Stimulated activated CD8-positive, alpha-beta memory T cell treated with anti-CD3 and anti-CD28 coated beads, Interleukin-7, amount 100 ng/mL, for 4 hours (primary cell): Measurements from ENCODE around the gene TPSG1.
"Not testable (repeated sequence)": the region's sequence is repeated elsewhere in the genome, so short reads cannot be mapped to it uniquely, and the experiment has no call there.

Source experiments
- DNase-seq, 2 donors: peaks; one replicate each; pipeline ENCODE4 v3.0.0-alpha.2; 2020; ENCODE audit warnings: low read depth in 2 of 2

Gene TPSG1

DNA sequence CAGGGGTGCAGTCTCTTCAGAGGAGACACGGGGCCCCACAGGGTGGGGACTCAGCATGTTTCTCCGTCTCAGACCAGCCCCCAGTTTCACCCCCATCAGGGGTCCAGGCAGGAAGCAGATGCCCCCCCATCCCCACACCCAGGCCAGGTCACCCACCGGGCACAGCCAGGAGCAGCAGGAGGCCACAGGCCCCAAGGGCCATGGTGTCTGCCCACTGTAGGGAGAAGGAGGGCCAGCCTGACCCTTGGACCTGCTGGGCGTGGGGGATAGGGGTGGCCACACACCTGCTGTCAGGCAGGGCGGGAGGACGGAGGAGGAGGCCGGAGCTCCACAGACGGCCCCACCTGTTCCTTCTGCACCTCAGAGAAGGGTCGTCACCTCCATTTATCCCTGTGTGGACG, at the start of gene TPSG1:
TPSG1 (minus strand) TSS at position 218 of the 401 bp plus-strand sequence; CDS start at position 202, 16 bp downstream.
- no peak for DNase-seq

DNA sequence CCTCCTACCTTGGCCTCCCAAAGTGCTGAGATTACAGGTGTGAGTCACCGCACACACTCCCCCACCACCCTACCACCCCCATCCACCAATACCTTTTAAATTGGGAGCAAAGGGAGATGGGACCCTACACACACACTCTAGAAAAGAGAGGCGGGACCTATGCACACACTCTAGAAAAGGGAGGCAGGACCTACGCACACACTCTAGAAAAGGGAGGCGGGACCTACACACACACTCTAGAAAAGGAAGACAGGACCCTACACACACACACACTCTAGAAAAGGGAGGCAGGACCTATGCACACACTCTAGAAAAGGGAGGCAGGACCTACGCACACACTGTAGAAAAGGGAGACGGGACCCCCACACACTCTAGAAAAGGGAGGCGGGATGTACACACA, 49.7 kb upstream of the TPSG1 start:
- DNase-seq = no peak

DNA sequence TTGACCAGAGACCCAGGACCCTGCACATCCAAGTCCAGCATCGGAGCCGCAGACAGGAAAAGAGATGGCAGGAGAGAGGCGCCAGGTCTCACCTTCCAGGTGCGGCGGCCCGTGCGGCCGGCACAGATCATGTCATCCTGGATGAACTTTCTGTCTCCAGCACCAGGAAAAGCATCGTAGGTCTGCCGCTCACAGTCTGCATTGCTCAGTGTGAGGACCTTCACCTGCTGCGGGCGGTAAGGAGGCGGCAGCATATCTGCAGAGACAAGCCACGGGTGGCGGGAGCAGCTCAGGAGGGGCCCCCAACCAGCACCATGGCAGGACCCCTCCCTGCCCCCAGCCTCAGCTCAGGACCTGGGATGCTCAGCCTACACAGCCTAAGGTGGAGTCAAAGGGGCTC, 48.7 kb upstream of the TPSG1 start:
- no peak for DNase-seq

DNA sequence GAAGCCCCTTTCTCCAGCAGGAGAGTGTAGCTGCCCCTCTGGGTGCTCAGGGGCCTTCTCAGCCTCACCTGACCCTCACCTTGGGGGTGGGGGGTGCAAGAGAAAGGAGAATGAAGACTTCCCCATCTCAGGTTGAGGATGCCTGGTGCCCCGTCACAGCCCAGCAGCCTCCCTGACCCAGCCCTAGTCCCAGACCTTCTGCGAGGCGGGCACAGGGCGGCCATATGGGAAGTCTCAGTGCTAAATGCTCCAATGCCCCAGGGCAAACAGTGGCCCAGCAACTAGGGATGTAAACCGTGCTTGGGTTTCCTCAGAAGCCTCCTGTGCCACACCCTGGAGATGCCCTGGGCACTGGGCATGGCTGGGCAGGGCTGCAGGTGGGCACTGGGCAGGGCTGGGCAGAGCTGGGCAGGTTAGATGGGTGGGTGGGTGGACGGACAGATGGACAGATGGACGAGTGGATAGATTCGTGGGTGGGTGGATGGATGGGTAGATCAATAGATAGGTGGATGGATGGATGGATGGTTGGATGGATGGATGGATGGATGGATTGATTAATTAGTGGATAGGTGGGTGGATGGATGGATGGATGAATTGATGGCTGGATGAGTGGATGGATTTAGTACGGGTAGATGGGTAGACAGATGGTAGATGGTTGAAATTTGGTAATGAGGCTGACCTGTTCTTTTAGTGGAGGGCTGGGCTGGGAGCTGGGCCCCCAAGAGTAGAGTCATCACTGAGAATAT, 47.6 kb upstream of the TPSG1 start:
- DNase-seq = no peak

DNA sequence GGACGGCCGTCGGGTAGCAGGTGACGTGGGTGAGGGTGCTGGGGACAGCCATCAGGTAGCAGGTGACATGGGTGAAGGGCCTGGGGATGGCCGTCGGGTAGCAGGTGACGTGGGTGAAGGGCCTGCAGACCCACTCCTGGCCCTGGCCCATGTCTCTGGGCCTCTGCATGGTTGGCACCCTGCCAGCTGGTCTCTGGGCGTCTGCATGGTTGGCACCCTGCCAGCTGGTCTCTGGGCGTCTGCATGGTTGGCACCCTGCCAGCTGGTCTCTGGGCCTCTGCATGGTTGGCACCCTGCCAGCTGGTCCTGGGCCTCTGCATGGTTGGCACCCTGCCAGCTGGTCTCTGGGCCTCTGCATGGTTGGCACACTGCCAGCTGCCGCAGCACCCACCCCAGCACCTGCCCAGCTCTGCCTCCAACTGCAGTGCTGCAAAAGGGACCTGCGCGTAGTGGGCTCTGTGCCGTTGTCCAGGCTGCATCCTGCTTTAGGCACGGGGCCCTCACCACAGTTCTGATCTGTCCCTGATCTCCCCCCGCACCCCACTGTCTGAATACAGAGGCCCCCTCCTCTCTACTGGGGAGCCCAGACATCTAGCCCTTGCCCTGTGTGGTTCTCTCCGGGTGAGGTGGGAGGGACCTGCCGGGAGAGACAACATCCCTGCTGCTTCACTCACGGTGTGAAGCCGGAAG, 46.8 kb upstream of the TPSG1 start:
- not testable (repeated sequence) for DNase-seq

DNA sequence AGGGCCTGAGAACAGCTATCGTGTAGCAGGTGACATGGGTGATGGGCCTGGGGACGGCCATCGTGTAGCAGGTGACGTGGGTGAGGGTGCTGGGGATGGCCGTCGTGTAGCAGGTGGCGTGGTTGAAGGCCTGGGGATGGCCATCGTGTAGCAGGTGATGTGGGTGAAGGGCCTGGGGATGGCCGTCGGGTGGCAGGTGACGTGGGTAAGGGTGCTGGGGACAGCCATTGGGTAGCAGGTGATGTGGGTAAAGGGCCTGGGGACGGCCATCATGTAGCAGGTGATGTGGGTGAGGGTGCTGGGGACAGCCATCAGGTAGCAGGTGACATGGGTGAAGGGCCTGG, 46.3 kb upstream of the TPSG1 start:
- DNase-seq = no peak

DNA sequence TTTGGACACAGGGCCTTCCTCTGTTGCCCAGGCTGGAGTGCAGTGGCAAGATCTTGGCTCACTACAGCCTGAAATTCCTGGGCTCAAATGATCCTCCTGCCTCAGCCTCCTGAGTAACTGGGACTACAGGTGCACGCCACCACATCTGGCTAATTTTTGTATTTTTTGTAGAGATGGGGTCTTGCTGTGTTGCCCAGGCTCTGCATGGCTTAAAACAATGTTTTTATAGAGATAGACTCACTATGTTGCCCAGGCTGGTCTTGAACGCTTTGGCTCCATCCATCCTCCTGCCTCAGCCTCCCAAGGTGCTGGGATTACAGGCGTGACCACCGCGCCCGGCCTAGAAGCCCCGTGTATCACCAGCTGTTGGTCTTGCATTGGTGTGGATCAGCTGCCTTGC, 44.4 kb upstream of the TPSG1 start:
- not testable (repeated sequence) for DNase-seq

DNA sequence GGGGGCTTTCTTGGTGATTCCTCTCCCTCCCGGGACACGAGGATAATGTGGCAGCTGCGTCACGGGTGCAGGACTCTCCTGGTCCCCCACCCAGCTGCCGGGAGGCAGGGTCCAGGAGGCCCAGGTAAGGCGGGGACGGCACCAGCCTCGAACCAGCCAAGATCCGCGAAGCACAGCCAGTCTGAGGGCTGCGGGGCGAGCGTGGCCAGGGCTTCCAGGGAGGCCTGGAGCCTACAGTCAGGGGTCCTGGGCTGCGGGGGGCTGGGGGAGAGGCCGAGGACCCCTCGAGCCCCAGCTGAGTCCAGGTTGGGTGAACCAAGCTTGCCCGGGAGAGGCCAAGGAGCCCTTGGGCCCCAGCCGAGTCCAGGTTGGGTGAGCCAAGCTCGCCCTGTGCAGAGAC, 40.8 kb upstream of the TPSG1 start:
- no peak for DNase-seq

DNA sequence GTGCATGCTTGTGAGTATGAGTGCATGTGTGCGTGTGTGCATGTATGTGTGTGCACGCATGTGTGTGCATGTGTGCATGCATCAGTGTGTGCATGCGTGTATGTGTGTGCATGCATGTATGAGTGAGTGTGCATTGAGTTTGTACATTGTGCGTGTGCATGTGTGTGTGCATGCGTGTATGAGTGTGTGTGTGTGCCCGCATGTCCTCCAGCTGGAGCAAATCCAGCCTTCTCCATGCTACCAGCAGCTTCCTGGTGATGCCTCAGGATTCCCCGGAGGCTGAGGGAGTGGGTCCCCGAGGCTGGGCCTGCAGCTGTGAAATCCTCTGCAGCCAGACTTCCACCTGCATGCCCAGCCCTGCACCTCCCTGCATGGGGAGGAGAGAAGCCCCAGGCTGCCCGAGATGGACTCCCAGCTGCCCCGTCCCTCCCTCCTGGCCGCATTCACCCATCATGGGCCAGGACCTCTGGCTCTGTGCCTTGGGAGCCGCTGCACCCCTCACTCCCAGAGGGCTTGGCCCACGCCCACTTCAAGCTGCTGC, 40.1 kb upstream of the TPSG1 start:
- no peak for DNase-seq

DNA sequence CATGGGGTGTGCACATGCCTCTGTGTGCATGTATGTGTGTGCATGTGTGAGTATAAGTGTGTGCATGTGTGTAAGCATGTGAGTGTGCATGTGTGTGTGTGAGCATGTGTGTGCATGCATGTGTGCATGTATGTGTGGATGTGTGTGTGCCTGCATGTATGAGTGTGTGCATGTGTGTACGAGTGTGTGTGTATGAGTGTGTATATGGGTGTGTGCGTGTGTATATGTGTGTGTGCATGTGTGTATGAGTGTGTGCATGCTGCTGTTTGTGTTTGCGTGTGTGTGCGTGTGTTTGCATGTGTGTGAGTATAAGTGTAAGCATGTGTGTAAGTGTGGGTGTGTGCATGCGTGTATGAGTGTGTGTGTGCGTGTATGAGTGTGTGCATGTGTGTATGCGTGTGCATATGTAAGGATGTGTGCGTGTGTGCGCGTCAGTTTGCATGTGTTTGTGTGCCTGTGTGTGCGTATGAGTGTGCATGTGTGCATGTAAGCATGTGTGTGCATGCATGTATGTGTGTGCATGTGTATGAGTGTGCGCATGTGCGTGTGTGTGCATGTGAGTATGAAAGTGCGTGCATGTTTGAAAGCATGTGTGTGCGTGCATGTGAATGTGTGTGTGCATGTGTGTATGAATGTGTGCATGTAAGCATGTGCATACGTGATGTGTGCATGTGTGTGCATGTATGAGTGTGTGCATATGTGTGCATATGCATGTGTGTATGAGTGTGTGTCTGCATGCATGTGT, 39.4 kb upstream of the TPSG1 start:
- DNase-seq = no peak

DNA sequence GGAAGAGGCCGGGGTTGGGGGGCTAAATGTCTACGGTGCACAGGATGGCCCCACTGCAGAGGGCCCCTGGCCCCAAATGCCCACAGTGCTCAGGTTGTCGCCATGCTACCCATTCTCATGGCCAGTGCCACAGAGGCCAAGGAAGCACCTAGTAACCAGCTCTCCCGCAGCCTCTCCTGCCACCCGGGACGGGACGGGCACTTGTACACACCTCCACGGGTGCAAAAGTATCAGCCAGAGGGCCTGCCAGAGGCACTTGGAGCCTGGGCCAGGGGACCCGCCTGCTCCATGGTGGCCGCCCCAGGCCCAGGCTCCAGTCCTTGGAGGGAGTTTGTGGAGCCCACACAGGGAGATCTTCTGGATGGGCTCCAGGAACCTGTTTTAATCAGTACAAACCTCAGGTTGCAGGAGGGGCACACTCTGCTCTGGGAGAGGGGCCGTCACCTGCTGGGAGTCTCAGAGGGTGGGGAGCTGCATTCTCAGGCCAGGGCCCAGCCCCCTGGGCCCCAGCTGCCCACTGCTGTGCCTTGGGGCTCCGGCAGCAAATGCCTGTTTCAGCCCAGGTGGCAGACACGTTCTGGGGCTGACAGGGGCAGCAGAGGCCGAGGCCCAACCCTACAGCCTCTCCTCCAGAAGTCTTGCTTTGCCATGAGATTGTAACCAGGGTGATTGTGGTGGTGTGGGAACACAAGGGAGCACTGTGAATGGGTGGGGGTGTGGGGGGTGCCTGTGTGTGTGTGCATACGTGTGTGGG, 38.7 kb upstream of the TPSG1 start:
- DNase-seq = no peak

DNA sequence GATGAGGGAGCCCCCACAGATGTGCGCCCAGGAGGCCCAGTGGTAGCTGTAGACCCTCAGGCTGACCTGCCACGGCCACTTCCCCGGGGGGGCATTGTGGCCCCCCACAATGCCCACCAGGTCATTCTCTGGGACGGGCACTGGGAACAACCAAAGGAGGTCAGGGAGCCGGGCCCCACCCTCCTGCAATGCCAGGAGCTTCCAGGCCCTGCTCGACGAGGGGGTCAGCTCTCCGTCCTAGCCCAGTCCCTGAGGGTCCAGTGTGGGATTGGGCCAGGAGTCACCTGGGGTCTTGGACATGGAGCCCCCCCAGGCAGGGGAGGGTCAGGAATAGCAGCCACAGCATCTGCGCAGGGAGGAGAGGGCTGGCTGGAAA, 37.8 kb upstream of the TPSG1 start:
- no peak for DNase-seq

DNA sequence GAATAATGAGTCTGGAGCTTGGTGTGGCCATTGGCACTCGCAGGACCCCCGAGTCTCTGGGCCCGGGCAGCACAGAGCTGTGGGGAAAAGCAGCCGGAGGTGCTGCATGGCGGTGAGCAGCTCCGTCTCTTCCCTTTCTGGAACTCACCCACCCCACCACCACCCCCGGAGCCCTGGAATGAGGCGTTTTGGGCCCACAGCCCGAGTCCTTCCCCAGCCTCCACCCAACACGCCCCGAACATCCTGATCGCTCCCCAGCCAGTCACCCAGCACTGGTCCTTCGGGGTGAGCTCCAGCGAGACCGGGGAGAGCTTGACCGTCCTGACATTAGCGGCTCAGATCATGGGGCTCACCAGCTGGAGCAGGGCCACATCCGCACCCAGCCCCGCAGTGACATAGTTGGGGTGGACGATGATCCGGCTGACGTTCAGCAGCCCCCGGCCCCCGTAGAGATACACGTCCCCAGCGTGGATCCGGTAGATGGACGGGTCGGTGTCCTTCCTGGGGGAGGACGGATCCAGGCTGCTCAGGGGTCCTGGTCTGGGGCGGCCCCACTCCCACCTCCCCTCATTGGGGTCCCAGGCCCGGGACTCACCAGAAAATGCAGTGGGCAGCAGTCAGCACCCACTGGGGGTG, 37.3 kb upstream of the TPSG1 start:
- DNase-seq = no peak

DNA sequence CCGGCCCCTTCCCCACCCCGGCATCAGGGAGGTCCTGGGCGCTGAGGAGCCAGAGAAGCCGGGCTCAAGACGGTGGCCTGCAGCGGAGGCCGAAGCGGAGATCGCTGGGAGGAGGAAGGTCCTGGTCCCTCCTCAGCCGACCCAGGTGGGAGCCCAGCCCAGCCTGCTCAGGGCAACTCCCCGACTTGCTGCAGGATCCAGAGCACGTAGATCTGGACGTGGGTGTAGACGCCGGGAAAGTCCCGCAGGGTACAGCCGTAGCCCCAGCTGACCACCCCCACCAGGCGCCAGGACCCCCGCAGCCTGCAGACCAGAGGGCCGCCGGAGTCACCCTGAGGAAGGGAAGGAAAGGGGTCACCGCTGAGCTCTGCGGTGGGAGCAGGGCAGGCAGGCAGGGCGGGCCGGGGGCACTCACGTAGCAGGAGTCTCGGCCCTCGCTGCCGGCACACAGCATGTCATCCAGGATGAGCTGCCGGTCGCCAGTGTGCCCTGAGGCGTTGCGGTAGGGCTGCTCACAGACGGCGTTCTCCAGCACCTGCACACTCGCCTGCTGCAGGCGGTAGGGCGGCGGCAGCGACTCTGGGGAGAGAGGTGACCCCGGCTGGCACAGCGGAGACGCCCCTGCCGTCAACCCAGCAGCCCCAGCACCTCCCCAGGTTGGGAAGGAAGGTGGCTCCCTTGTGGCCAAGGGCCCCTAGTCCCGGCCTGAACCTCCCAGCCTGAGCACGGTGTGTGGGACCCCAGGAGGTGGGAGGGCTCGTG, 36.2 kb upstream of the TPSG1 start:
- DNase-seq = no peak

DNA sequence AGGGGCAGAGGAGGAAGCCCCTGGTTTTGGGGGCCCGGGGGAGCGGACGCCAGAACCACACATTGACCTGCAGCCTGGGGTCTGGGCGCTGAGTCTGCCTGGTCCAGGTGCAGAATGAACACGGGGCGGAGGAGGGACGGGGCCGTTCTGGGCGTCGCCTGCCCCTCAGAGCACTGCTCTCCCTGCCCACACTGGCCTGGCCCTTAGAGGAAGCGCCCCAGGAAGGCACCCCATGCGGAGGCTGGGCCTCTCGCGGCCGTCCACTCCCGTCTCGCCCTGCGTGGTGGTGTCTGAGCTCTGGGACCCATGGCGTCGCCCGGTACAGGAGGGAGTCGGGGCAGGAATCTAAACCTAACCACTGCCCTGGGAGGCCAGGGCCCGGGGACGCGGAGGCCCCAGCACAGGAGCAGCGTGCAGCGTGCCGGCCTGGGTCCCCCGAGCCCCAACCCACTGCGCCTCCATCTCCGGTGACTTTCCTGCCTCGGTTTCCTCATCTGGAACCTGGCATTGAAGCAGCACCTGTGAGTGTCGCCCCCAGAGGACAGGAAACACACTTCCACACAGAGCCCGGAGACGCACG, 35.1 kb upstream of the TPSG1 start:
- no peak for DNase-seq

DNA sequence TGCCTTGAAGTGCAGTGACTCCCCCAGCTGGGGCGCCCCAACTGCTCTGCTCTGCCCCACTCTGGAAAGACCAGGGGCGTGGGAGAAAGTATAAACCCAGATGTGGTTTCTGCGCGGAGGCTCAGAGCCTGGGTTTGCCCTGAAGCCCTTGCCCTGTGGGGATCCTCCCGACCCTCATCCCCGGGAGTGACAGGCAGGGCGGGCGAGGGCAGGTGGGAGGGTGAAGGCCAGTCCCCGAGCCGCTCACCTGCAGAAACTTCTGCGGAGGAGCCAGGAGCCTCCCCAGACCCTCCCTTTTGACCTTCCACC, 34.6 kb upstream of the TPSG1 start:
- DNase-seq = no peak

DNA sequence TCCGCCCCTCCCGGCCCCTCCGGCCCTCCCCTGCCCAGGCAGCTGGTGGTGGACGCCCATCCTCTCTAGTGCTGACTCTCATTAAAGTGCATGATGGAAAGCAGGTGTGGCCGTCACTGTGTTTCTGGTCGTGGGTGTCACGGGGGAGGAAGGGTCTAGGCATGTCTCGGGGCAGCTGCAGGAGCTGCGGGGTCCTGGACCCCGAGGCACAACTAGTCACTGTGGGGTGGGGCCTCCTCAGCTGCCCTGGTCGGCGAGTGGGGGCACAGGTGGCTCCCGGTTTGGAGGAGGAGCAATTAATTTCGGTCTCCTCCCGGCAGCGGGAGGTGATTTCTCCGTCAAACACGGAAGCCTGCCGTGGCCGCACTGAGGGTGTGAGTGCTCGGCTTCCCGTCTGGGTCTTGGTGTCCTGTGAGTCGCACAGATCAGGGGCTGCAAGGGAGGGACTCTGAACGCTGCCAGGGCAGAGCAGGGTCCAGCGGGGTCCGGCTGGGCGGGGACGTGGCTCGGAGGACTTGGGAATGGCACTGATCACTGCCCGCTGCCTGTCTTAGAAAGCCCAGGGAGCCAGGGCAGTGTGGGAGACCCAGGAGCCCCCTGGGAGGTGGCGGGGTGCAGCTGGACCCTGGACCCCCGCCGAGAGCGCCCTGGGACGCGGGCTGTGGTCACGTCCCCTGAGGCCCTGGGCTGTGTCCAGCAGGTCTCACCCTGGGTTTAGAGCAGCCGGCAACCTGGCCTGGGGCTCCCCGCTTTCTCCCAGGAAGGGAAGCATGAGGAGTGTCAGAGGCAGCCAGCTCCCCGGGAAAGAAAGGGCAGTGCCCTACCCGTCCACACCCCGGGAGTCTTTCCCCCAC, 34.1 kb upstream of the TPSG1 start:
- no peak for DNase-seq

DNA sequence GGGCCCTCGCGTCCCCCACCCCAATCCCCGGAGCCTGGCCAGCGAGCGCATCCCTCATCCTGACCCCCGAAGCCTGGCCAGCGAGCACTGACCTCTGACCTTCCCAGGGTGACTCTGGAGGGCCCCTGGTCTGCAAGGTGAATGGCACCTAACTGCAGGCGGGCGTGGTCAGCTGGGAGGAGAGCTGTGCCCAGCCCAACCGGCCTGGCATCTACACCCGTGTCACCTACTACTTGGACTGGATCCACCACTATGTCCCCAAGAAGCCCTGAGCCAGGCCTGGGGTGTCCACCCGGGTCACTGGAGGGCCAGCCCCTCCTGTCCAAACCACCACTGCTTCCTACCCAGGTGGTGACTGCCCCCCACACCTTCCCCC, 33.1 kb upstream of the TPSG1 start:
- DNase-seq = no peak

DNA sequence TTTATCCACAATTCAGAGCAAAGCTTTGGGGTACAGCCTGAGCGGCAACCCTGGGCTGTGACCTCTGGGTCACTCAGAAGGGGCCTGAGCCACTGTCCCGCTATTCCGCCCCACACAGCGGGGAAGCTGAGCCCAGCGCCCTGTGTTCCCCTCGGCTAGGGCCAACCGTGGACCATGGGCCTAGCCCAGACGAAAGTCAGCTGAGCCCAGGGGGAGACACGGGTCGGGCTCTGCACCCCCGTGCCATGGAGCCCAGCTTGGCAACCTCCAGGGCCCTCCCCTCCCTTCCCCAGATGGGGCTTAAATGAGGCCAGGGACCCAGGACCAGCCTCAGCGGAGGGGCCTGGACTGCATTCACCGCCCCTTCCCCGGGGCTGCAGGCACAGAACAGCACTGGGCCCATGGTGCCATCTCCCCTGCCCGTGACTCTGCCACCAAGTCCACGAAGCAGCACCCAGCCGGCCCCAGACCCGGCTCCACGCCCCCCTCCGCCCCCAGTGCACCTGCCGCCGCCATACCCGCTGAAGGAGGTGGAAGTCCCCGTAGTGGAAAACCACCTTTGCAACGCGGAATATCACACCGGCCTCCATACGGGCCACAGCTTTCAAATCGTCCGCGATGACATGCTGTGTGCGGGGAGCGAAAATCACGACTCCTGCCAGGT, 32.6 kb upstream of the TPSG1 start:
- no peak for DNase-seq
